CD4-positive, alpha-beta T cell (primary cell): ENCODE results near the gene SSBP4. TPM values are rescaled to one million over a fixed set of nuclear protein-coding genes. Genes with fewer than 3 reads are reported as not detected.

Experiments used
- ATAC-seq: fragments of 200-7000 bp; cut with Tn5 transposase; one replicate; pipeline ENCODE4 v1.10.0; 2022; ENCODE audit warnings: mild to moderate bottlenecking; ENCODE audit not compliant: poor library complexity
- CTCF ChIA-PET: fragments of 350-600 bp; sonication (Branson Sonifier 250); formaldehyde crosslinking; loops from one replicate; lab custom pipeline; 2021; ENCODE audit warnings: antibody characterized with exemption, inconsistent platforms; lab: Charles Lee
- POLR2A ChIA-PET: fragments of 350-600 bp; sonication (Branson Sonifier 250); formaldehyde crosslinking; loops from one replicate; lab custom pipeline; 2021; ENCODE audit warnings: antibody characterized with exemption, inconsistent platforms; lab: Charles Lee
- DNase-seq, 14 experiments: peaks; one replicate each; pipeline ENCODE4 v3.0.0-alpha.2; 2013 to 2020; ENCODE audit warnings: mixed read lengths in 2 of 14
- H3K27ac ChIP-seq, 2 donors: one replicate each; pipeline versions ENCODE4 v1.5.1 to v1.7.0; 2013; ENCODE audit warnings: low read length in 2 of 2, low read depth in 1 of 2, mild to moderate bottlenecking in 1 of 2
- H3K27me3 ChIP-seq, 2 experiments: 1 replicate in 1 of 2; 2 replicates in 1 of 2; pipeline versions ENCODE4 v1.6.1 to v1.7.0; 2013; ENCODE audit warnings: low read length in 2 of 2, control low read depth in 1 of 2, mild to moderate bottlenecking in 1 of 2, moderate library complexity in 1 of 2; ENCODE audit not compliant: insufficient read depth in 2 of 2, control insufficient read depth in 1 of 2
- H3K36me3 ChIP-seq: one replicate; pipeline ENCODE4 v1.6.1; 2013; ENCODE audit warnings: low read length, control low read depth; ENCODE audit not compliant: insufficient read depth
- H3K4me1 ChIP-seq: one replicate; pipeline ENCODE4 v1.6.1; 2013; ENCODE audit warnings: low read length, control low read depth; ENCODE audit not compliant: insufficient read depth
- H3K4me3 ChIP-seq: one replicate; pipeline ENCODE4 v1.5.1; 2013; ENCODE audit warnings: mild to moderate bottlenecking, low read length, moderate library complexity
- H3K9me3 ChIP-seq, 2 experiments: 1 replicate in 1 of 2; 2 replicates in 1 of 2; pipeline versions ENCODE4 v1.6.1 to v1.7.0; 2013; ENCODE audit warnings: low read length in 2 of 2, mild to moderate bottlenecking in 2 of 2, control low read depth in 1 of 2, moderate library complexity in 1 of 2; ENCODE audit not compliant: control insufficient read depth in 1 of 2, insufficient read depth in 1 of 2
- H3K27ac Mint-ChIP-seq: one replicate; pipeline ENCODE4 v1.8.0; 2020; ENCODE audit warnings: mixed read lengths
- H3K27me3 Mint-ChIP-seq: one replicate; pipeline ENCODE4 v1.8.0; 2021; ENCODE audit warnings: mixed read lengths
- H3K36me3 Mint-ChIP-seq: one replicate; pipeline ENCODE4 v1.8.0; 2021; ENCODE audit warnings: low read depth, mixed read lengths
- H3K4me1 Mint-ChIP-seq: one replicate; pipeline ENCODE4 v1.8.0; 2021; ENCODE audit warnings: low read depth, mixed read lengths
- H3K4me3 Mint-ChIP-seq: one replicate; pipeline ENCODE4 v1.8.0; 2020; ENCODE audit warnings: mild to moderate bottlenecking, mixed read lengths
- H3K9me3 Mint-ChIP-seq: one replicate; pipeline ENCODE4 v1.8.0; 2020; ENCODE audit warnings: mixed read lengths
- CTCF ChIP-seq: fragments of 200-600 bp; IDR thresholded peaks from one replicate; pipeline ENCODE4 v1.8.0; 2022; ENCODE audit warnings: antibody characterized with exemption, mild to moderate bottlenecking
- intact Hi-C, 2 experiments: fragments of 100-400 bp; cut with DNase I in 1 of 2; cut with micrococcal nuclease in 1 of 2; formaldehyde crosslinking; loops; one replicate each; pipeline versions ENCODE4 v1.15.1 to v1.9.0; 2023 to 2025; cut with DNase I, micrococcal nuclease
- total RNA-seq, 174 experiments: library from RNA in 2 of 174; stranded (reverse) in 2 of 174; gene quantifications; one replicate each; pipeline ENCODE4 v1.2.3 and lab custom pipeline; 2021 to 2026

The SSBP4 gene
- total RNA-seq, 2 experiments from 2014 or later, result 44.0 to 50.9 TPM

- intact Hi-C loops, result loop anchor here in 1 of 2 experiments (5.0 kb wide), 2 partner anchors 75 to 90 kb away; partner anchors contain the start of gene PGPEP1
- H3K27ac Mint-ChIP-seq, result peak overlapping the region; percentile 81
- peak overlapping the region in 1 of 2 donors; percentile 67 for H3K27ac ChIP-seq
Observed at GRCh38 chr19:18417250-18418028, 1.8 kb upstream of the SSBP4 start.

GRCh38 chr19:18418029-18418482, 1.1 kb upstream of the SSBP4 start:
- H3K36me3 ChIP-seq, result peaks cover under 1% of the 10 kb centered on the region
- peak overlapping the region; percentile 54 for H3K4me3 ChIP-seq
- H3K9me3 ChIP-seq, result no peaks in the 10 kb centered on the region
- H3K27me3 Mint-ChIP-seq, result peaks cover 42% of the 10 kb centered on the region
- no peak for TF ChIP-seq CTCF
- intact Hi-C loops, result loop anchor here in 1 of 2 experiments (5.0 kb wide), 2 partner anchors 76 to 91 kb away; partner anchors contain the start of gene PGPEP1
- ATAC-seq (no peak), DNase-seq (peak in 2 of 14 experiments; percentile 58 to 65)
- H3K9me3 Mint-ChIP-seq, result no peaks in the 10 kb centered on the region
- peaks cover 85% of the 10 kb centered on the region for H3K4me1 ChIP-seq
- H3K36me3 Mint-ChIP-seq, result no peaks in the 10 kb centered on the region
- H3K27ac Mint-ChIP-seq, result peak overlapping the region; percentile 81
- H3K27me3 ChIP-seq, result peaks cover 11 to 30% of the 10 kb centered on the region in 2 experiments
- ChIA-PET POLR2A (interaction anchor here (0.7 to 9.0 kb wide), 7 partner anchors 11 to 485 kb away, joined by 3 to 97 read pairs (median 4); partner anchors contain the start of genes CCDC124, JUND and MPV17L2), CTCF (interaction anchor here (1.5 to 5.7 kb wide), 6 partner anchors 10 to 226 kb away, joined by 3 to 32 read pairs (median 9); no protein-coding TSS in a partner anchor)
- H3K4me3 Mint-ChIP-seq, result peak overlapping the region; percentile 92
- peaks cover 77% of the 10 kb centered on the region for H3K4me1 Mint-ChIP-seq
- peak overlapping the region in 1 of 2 donors; percentile 41 for H3K27ac ChIP-seq

More at GRCh38 chr19:18417250-18418028, 1.8 kb upstream of the SSBP4 start:
- H3K36me3 ChIP-seq, result no peaks in the 10 kb centered on the region
- H3K4me3 ChIP-seq, result peak overlapping the region; percentile 54
- ChIA-PET POLR2A (interaction anchor here (0.6 to 9.0 kb wide), 9 partner anchors 11 to 786 kb away, joined by 3 to 97 read pairs (median 4); partner anchors contain the start of genes CCDC124, JUND, LSM4 and NR2C2AP), CTCF (interaction anchor here (1.5 to 5.7 kb wide), 5 partner anchors 11 to 225 kb away, joined by 3 to 32 read pairs (median 4); no protein-coding TSS in a partner anchor)
- peaks cover 11 to 30% of the 10 kb centered on the region in 2 experiments for H3K27me3 ChIP-seq
- H3K9me3 ChIP-seq, result no peaks in the 10 kb centered on the region
- peak in 4 of 14 experiments; percentile 18 to 66 (median 60) for DNase-seq
- H3K9me3 Mint-ChIP-seq, result no peaks in the 10 kb centered on the region
- peaks cover 79% of the 10 kb centered on the region for H3K4me1 ChIP-seq
- peak overlapping the region; percentile 92 for H3K4me3 Mint-ChIP-seq
- no peaks in the 10 kb centered on the region for H3K36me3 Mint-ChIP-seq
- H3K4me1 Mint-ChIP-seq, result peaks cover 71% of the 10 kb centered on the region
- TF ChIP-seq CTCF, result no peak
- ATAC-seq, result no peak
- peaks cover 48% of the 10 kb centered on the region for H3K27me3 Mint-ChIP-seq

- Mint-ChIP-seq H3K4me1 (peaks cover 83% of the 10 kb centered on the region), H3K4me3 (peak overlapping the region; percentile 92), H3K9me3 (no peaks in the 10 kb centered on the region), H3K36me3 (no peaks in the 10 kb centered on the region), H3K27me3 (peaks cover 42% of the 10 kb centered on the region), H3K27ac (peak overlapping the region; percentile 81)
- no peak for TF ChIP-seq CTCF
- intact Hi-C loops, result loop anchor here in 1 of 2 experiments (5.0 kb wide), 2 partner anchors 76 to 91 kb away; partner anchors contain the start of gene PGPEP1
- ATAC-seq (peak; percentile 25), DNase-seq (peak in 5 of 14 experiments; percentile 27 to 83 (median 48))
- peak overlapping the region; percentile 54 for H3K4me3 ChIP-seq
- H3K27ac ChIP-seq, result peak overlapping the region; percentile 18 to 41
- H3K9me3 ChIP-seq, result no peaks in the 10 kb centered on the region
- CTCF ChIA-PET, result interaction anchor here (0.9 to 5.7 kb wide), 8 partner anchors 8 to 227 kb away, joined by 3 to 32 read pairs (median 6); partner anchors contain the start of gene LSM4
- peaks cover 11 to 30% of the 10 kb centered on the region in 2 experiments for H3K27me3 ChIP-seq
- peaks cover 91% of the 10 kb centered on the region for H3K4me1 ChIP-seq
- POLR2A ChIA-PET, result interaction anchor here (0.7 to 9.0 kb wide), 14 partner anchors 10 to 226 kb away, joined by 3 to 97 read pairs (median 4); partner anchors contain the start of genes JUND, MPV17L2, REX1BD and UBA52
- peaks cover 6% of the 10 kb centered on the region for H3K36me3 ChIP-seq
Observed at GRCh38 chr19:18418483-18419194, 559 bp upstream of the SSBP4 start.
